Measurements from ENCODE around the gene SYMPK.

SYMPK gene

DNA sequence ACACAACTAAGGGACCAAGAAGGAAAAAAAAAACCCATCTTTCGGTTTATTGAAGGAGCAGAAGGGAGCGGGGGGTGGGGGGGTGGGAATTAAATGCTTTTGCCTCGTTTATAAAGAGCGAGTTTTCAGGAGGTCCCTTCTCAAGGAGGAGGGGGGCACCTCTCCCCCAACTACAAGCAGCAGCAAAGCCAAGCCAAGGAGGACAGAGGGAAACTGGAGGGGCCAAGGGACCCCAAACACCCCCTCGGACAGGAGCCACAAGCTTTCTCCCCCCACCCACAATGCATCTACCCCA, 20.6 kb upstream of the SYMPK start:
- TF ChIP-seq, protein P1, sequence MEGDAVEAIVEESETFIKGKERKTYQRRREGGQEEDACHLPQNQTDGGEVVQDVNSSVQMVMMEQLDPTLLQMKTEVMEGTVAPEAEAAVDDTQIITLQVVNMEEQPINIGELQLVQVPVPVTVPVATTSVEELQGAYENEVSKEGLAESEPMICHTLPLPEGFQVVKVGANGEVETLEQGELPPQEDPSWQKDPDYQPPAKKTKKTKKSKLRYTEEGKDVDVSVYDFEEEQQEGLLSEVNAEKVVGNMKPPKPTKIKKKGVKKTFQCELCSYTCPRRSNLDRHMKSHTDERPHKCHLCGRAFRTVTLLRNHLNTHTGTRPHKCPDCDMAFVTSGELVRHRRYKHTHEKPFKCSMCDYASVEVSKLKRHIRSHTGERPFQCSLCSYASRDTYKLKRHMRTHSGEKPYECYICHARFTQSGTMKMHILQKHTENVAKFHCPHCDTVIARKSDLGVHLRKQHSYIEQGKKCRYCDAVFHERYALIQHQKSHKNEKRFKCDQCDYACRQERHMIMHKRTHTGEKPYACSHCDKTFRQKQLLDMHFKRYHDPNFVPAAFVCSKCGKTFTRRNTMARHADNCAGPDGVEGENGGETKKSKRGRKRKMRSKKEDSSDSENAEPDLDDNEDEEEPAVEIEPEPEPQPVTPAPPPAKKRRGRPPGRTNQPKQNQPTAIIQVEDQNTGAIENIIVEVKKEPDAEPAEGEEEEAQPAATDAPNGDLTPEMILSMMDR (IDR thresholded peaks at IDR 0.05; ENCODE audit: low read depth, low read length), result no peak

DNA sequence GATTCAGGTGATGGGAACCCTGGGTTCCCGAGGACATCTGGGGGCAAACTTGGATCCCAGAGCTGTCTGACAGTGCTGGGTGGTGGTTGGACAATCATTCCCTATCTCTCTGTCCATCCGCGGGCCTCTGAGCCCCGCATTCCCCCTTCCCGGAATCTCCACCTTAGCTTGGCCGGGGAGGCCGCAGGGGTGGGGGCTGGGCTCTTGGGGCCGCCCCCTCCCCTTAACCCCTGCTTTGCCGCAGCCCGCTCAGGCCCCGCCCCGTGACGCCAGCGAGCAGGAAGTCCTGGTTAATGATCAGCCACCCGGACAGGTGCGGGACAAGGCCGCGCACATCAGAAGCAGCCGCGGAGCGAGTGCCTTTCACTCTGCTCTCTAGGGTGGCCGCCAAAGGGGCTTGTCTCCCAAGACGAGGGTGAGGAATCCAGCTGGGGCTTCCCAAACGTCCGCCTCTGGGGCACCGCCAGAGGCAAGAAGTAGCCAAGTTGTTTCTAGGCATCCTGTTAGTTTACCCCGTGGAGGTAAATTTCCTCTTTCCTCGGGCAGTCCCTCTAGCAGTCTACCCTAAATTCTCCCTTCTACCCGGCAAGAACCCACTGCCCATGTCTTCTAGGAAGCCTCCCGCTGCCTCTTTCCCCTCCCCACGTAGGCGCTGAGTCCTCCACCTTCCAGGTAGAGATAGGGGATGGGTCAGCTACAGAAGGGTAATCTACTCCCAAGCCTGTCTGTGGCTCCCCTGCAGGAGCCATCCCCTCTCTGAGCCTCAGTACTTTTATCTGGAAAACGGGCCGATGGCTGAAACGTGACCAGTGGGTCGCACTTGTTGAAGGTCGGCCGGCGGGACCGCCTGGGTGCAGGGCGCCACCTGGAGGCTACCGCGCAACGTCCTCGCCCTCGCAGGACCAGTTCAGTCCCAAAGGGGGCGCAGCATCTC, 20.0 kb upstream of the SYMPK start:
- Histone ChIP-seq H3K36me3 (peaks cover 8% of the 10 kb centered on the region), H3K27me3 (no peaks in the 10 kb centered on the region), H3K4me3 (ENCODE audit: low read depth, low read length) (no peak overlapping the region), H3K4me1 (no peaks in the 10 kb centered on the region), H3K9me3 (no peaks in the 10 kb centered on the region)
- DNase-seq, result peak; percentile 75
- TF ChIP-seq, protein P1 (IDR thresholded peaks at IDR 0.05; ENCODE audit: low read depth, low read length), result peak; percentile 76

More for the DNA sequence above, 20.6 kb upstream of the SYMPK start:
- no peaks in the 10 kb centered on the region for H3K4me1 ChIP-seq
- H3K4me3 ChIP-seq (ENCODE audit: low read depth, low read length), result no peak overlapping the region
- H3K36me3 ChIP-seq, result peaks cover 8% of the 10 kb centered on the region
- no peak for DNase-seq
- H3K27me3 ChIP-seq, result no peaks in the 10 kb centered on the region
- H3K9me3 ChIP-seq, result no peaks in the 10 kb centered on the region

DNA sequence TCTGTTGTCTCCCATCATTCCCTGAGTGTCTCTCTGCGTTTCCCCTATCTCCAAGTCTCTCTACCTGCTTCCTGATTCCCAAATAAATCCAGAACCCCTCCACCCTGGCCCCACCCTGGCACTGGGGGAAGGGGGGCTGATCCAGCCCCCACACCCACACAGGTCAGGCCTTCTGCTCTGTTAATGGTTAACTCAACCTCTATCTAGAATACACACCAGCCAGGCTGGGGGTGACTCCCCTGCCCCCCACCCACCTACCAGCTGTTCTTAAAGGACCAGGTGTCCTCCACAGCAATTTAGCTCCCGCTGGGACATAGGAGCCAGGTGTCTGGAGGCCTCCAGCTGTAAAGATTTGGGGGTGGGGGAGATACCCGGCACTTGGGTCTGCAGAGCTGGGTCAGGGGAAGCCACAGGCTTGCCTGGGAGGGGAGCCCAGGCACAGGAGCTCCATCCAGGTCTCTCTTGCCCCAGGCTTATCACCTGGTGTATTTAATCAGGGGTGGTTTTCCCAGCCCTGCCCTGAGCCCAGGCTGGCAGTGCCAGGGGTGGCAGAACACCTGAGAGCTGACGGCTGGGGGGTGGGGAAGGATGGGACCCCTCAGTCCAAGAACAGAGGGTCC, 19.1 kb upstream of the SYMPK start:
- no peaks in the 10 kb centered on the region for H3K27me3 ChIP-seq
- H3K36me3 ChIP-seq, result peaks cover 8% of the 10 kb centered on the region
- no peaks in the 10 kb centered on the region for H3K4me1 ChIP-seq
- DNase-seq, result no peak
- H3K9me3 ChIP-seq, result no peaks in the 10 kb centered on the region
- H3K4me3 ChIP-seq (ENCODE audit: low read depth, low read length), result no peak overlapping the region
- TF ChIP-seq, protein P1 (IDR thresholded peaks at IDR 0.05; ENCODE audit: low read depth, low read length), result no peak

DNA sequence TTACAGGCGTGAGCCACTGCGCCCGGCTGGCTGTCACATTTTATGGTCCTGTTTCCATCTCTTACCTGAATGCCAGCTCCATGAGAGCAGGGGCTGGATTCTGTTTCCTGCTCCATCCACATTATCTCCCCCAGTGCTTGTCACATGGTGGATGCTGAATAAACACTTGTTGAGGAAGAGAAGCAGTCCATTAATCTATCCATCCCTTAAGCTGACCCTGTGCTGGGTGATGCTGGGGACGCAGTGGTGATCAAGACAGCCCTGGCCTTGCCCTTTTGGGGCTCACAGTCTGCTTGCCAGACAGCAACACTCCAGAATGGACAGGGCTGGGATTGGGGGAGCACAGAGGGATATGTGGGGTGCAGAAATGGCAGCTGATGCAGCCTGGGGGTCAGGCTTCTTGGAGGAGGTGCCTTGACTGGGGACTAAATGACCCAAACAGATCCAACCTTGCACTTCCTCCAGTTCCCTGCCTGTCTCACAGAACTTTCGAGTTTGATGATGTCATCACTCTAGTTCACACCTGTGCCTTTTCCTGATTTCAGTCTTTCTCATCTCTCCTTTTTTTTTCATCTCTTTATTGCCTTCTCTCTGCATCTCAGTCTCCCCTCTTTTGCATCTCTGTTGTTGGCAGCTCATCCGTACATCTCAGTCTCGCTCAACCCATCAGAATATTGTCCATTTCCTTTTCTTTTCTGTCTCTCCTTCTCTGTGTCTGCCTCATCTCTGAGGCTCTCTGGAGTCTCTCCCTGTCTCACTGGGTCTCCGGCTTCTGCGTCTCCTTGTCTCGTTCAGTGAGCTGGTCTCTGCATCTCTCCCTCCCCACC, 18.3 kb upstream of the SYMPK start:
- Histone ChIP-seq H3K9me3 (no peaks in the 10 kb centered on the region), H3K4me3 (ENCODE audit: low read depth, low read length) (no peak overlapping the region), H3K27me3 (no peaks in the 10 kb centered on the region), H3K36me3 (peaks cover 8% of the 10 kb centered on the region), H3K4me1 (no peaks in the 10 kb centered on the region)
- DNase-seq, result no peak
- TF ChIP-seq, protein P1 (IDR thresholded peaks at IDR 0.05; ENCODE audit: low read depth, low read length), result no peak

DNA sequence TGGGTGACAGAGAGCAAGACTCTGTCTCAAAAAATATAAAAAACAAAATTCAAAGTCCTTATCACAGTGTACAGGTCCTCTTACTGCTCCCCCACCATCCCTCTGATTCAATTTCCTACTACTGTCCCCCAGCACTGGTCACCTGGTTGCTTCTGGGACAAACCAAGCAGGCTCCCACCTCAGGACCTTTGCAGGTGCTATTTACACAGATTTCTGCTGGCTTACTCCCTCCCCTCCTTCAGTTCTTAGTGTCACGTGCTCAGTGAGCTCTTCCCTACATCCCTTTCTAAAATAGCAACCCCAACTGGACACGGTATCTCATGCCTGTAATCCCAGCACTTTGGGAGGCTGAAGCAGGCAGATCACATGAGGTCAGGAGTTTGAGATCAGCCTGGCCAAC, 17.0 kb upstream of the SYMPK start:
- TF ChIP-seq, protein P1 (IDR thresholded peaks at IDR 0.05; ENCODE audit: low read depth, low read length), result no peak
- DNase-seq, result no peak
- no peaks in the 10 kb centered on the region for H3K4me1 ChIP-seq
- H3K36me3 ChIP-seq, result peaks cover 8% of the 10 kb centered on the region
- H3K27me3 ChIP-seq, result no peaks in the 10 kb centered on the region
- no peaks in the 10 kb centered on the region for H3K9me3 ChIP-seq
- no peak overlapping the region for H3K4me3 ChIP-seq (ENCODE audit: low read depth, low read length)

Data from BE2C (cell line).